HepG2 (cell line): ENCODE data around the gene WTAP. TPM values are rescaled to one million over a fixed set of nuclear protein-coding genes. Genes with fewer than 3 reads are reported as not detected.
A peak's percentile ranks its signal among the peaks of the same experiment; 100 is the strongest.

Experiments used
- ATF7 ChIP-seq, 2 experiments: fragments of 450-650 bp in 1 of 2; sonication (generic) in 1 of 2; formaldehyde crosslinking in 1 of 2; IDR thresholded peaks; 2 replicates each; pipeline versions ENCODE4 v1.4.0 to v1.6.1; 2016 to 2020; ENCODE audit warnings: antibody characterized with exemption in 1 of 2, mild to moderate bottlenecking in 1 of 2, missing genetic modification reagents in 1 of 2
- EZH2 ChIP-seq: conservative IDR thresholded peaks from 2 replicates; pipeline ENCODE4 v1.6.1; 2012; ENCODE audit warnings: mild to moderate bottlenecking, low read depth, low read length, moderate library complexity
- GPN1 ChIP-seq: sonication (generic); formaldehyde crosslinking; IDR thresholded peaks from 2 replicates; pipeline ENCODE4 v1.5.1; 2020; ENCODE audit warnings: missing genetic modification reagents, borderline replicate concordance
- IKZF1 ChIP-seq: fragments of 450-650 bp; IDR thresholded peaks from 2 replicates; pipeline ENCODE4 v1.7.1; 2016
- KDM5B ChIP-seq: sonication (generic); formaldehyde crosslinking; IDR thresholded peaks from 2 replicates; pipeline ENCODE4 v1.4.0; 2020; ENCODE audit warnings: missing genetic modification reagents, mild to moderate bottlenecking, borderline replicate concordance
- MTF1 ChIP-seq: sonication (generic); formaldehyde crosslinking; IDR thresholded peaks from 2 replicates; pipeline ENCODE4 v1.5.0; 2020; ENCODE audit warnings: missing genetic modification reagents
- PAX8 ChIP-seq: sonication (generic); formaldehyde crosslinking; IDR thresholded peaks from 2 replicates; pipeline ENCODE4 v1.8.0; 2022; ENCODE audit warnings: mild to moderate bottlenecking, missing genetic modification reagents, borderline replicate concordance
- SP2 ChIP-seq: sonication (generic); formaldehyde crosslinking; IDR thresholded peaks from 2 replicates; pipeline ENCODE4 v1.5.1; 2020; ENCODE audit warnings: mild to moderate bottlenecking, missing genetic modification reagents
- THRA ChIP-seq: sonication (generic); formaldehyde crosslinking; IDR thresholded peaks from 2 replicates; pipeline ENCODE4 v1.4.0; 2020; ENCODE audit warnings: missing genetic modification reagents, borderline replicate concordance
- ZKSCAN8 ChIP-seq: IDR thresholded peaks from 2 replicates; pipeline ENCODE4 v1.6.1; 2016; ENCODE audit warnings: borderline replicate concordance, missing genetic modification reagents, missing compliant biosample characterization
- ZNF17 ChIP-seq: sonication (generic); formaldehyde crosslinking; IDR thresholded peaks from 2 replicates; pipeline ENCODE4 v1.5.0; 2020; ENCODE audit warnings: mild to moderate bottlenecking, missing genetic modification reagents
- ZNF34 ChIP-seq: sonication (generic); formaldehyde crosslinking; IDR thresholded peaks from 2 replicates; pipeline ENCODE4 v1.4.0; 2020; ENCODE audit warnings: mild to moderate bottlenecking, missing genetic modification reagents, borderline replicate concordance
- ZNF383 ChIP-seq: sonication (generic); formaldehyde crosslinking; IDR thresholded peaks from 2 replicates; pipeline ENCODE4 v1.4.0; 2020; ENCODE audit warnings: missing genetic modification reagents, mild to moderate bottlenecking, borderline replicate concordance
- ZNF512 ChIP-seq: sonication (generic); formaldehyde crosslinking; IDR thresholded peaks from 2 replicates; pipeline ENCODE4 v1.4.0; 2020; ENCODE audit warnings: mild to moderate bottlenecking, missing genetic modification reagents
- polyA plus RNA-seq, 8 experiments: library from polyadenylated mRNA; depleted of rRNA in 3 of 8; stranded (reverse) in 7 of 8; unstranded in 1 of 8; fragments of >200 nt; fragmentation: Illumina TruSeq in 4 of 8; extraction: Trizol in 4 of 8; gene quantifications; 2 replicates each; pipeline versions ENCODE4 v1.2.1 to v1.2.3, GENCODE V29; 2011 to 2016; ENCODE audit warnings: low read depth in 4 of 8, missing spikeins in 1 of 8, mixed read lengths in 1 of 8; ENCODE audit not compliant: insufficient read depth in 1 of 8
- total RNA-seq, 5 experiments: library from RNA; depleted of rRNA; stranded (reverse); fragments of >200 nt; fragmentation: Illumina TruSeq; extraction: Trizol; gene quantifications; 2 replicates each; pipeline ENCODE4 v1.2.3, GENCODE V29; 2016; ENCODE audit warnings: low read depth in 1 of 5
- TF ChIP-seq, protein P1 (sequence below): sonication (generic); formaldehyde crosslinking; IDR thresholded peaks from 2 replicates; pipeline ENCODE4 v1.4.0; 2020; ENCODE audit warnings: low read depth, mild to moderate bottlenecking, missing genetic modification reagents
- TF ChIP-seq, protein P2 (sequence below): sonication (generic); IDR thresholded peaks from 2 replicates; pipeline ENCODE4 v1.6.1; 2016; ENCODE audit warnings: low read depth, borderline replicate concordance
- TF ChIP-seq, protein P3 (sequence below): IDR thresholded peaks from 2 replicates; pipeline ENCODE4 v1.6.1; 2016; ENCODE audit warnings: low read depth, borderline replicate concordance
- TF ChIP-seq, protein P4 (sequence below): sonication (generic); formaldehyde crosslinking; IDR thresholded peaks from 2 replicates; pipeline ENCODE4 v1.8.0; 2022; ENCODE audit warnings: mild to moderate bottlenecking, missing genetic modification reagents, moderate library complexity
- TF ChIP-seq, protein P5 (sequence below): sonication (generic); formaldehyde crosslinking; IDR thresholded peaks from 2 replicates; pipeline ENCODE4 v1.9.0; 2021; ENCODE audit warnings: missing genetic modification reagents, borderline replicate concordance

Gene WTAP
- total and polyA plus RNA-seq, 2 of the 13 experiments (the other 11 are each of a cell fraction or from before 2014, with no cell fraction given) = 31.6 to 167 TPM

DNA sequence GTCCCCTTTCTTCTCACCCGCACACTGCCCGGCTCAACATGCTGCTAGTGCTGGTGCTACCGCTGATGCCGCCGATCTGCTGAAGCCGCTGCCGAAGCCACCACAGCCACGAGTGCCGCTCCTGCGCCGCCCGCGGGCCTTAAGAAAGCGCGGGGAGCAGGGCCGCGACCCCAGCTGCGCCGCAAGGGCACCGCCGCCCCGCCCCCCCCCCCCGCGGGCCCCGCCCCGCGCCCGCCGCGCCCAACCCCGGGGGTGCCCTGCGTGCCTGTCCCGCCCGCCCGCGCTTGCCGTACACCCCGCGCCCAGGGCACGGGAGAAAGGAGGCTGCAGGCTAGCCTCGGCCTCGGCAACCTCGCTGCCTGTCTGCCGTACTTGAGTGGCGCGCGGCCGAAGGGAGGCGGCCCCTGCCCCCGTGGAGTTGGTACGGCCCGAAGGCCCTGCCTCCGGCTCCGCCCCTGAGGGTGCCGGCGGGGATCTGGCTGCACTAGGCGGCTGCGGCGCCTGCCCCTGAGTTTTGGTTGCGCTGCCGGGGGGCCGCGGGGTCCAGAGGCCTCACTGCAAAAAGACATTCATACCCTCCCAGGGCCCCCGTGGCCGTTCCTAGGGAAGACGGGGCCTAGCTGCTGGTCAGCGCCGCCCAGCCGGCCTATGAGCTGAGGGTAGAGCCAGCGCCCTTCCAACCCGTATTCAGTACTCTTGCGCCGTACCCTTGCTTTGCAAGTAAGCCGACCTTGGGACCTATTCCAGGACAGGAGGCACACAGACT lies 34.0 kb upstream of the WTAP start, which contains the start of gene SOD2 (continued):
- TF ChIP-seq THRA (peak; percentile 28), ZNF34 (CRISPR knock-in tag) (peak; percentile 93; the same call in 1 of the 2 replicates), ZNF17 (CRISPR knock-in tag) (no peak; the same call in 1 of the 2 replicates), GPN1 (CRISPR knock-in tag) (peak; percentile 37; the same call in 1 of the 2 replicates), EZH2 (no peak), ZNF383 (CRISPR knock-in tag) (peak; percentile 27; the same call in 1 of the 2 replicates), ZNF512 (CRISPR knock-in tag) (peak; percentile 60), SP2 (CRISPR knock-in tag) (0 out of 2 replicates have a peak, but pooled peaks have one; percentile 23), KDM5B (CRISPR knock-in tag) (peak; percentile 97), MTF1 (CRISPR knock-in tag) (no peak; the same call in 1 of the 2 replicates), IKZF1 (no peak), PAX8 (CRISPR knock-in tag) (peak; percentile 87; the same call in 1 of the 2 replicates), ATF7 (IDR thresholded peaks at IDR 0.05) (peak; percentile 66; the same call in 1 of the 2 replicates), ATF7 (CRISPR knock-in tag; IDR thresholded peaks at IDR 0.05) (no peak; the same call in 1 of the 2 replicates), ZKSCAN8 (CRISPR knock-in tag) (peak; percentile 86)
- TF ChIP-seq, protein P1, sequence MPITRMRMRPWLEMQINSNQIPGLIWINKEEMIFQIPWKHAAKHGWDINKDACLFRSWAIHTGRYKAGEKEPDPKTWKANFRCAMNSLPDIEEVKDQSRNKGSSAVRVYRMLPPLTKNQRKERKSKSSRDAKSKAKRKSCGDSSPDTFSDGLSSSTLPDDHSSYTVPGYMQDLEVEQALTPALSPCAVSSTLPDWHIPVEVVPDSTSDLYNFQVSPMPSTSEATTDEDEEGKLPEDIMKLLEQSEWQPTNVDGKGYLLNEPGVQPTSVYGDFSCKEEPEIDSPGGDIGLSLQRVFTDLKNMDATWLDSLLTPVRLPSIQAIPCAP (CRISPR knock-in tag) = no peak
- TF ChIP-seq, protein P2, sequence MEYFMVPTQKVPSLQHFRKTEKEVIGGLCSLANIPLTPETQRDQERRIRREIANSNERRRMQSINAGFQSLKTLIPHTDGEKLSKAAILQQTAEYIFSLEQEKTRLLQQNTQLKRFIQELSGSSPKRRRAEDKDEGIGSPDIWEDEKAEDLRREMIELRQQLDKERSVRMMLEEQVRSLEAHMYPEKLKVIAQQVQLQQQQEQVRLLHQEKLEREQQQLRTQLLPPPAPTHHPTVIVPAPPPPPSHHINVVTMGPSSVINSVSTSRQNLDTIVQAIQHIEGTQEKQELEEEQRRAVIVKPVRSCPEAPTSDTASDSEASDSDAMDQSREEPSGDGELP = peak; percentile 49; the same call in 1 of the 2 replicates
- TF ChIP-seq, protein P3, sequence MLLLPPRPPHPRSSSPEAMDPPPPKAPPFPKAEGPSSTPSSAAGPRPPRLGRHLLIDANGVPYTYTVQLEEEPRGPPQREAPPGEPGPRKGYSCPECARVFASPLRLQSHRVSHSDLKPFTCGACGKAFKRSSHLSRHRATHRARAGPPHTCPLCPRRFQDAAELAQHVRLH (CRISPR knock-in tag) = peak; percentile 84
- TF ChIP-seq, protein P4, sequence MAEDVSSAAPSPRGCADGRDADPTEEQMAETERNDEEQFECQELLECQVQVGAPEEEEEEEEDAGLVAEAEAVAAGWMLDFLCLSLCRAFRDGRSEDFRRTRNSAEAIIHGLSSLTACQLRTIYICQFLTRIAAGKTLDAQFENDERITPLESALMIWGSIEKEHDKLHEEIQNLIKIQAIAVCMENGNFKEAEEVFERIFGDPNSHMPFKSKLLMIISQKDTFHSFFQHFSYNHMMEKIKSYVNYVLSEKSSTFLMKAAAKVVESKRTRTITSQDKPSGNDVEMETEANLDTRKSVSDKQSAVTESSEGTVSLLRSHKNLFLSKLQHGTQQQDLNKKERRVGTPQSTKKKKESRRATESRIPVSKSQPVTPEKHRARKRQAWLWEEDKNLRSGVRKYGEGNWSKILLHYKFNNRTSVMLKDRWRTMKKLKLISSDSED (CRISPR knock-in tag) = 0 out of 2 replicates have a peak, but pooled peaks have one; percentile 29
- TF ChIP-seq, protein P5, sequence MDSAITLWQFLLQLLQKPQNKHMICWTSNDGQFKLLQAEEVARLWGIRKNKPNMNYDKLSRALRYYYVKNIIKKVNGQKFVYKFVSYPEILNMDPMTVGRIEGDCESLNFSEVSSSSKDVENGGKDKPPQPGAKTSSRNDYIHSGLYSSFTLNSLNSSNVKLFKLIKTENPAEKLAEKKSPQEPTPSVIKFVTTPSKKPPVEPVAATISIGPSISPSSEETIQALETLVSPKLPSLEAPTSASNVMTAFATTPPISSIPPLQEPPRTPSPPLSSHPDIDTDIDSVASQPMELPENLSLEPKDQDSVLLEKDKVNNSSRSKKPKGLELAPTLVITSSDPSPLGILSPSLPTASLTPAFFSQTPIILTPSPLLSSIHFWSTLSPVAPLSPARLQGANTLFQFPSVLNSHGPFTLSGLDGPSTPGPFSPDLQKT (CRISPR knock-in tag) = no peak; the same call in 1 of the 2 replicates
